Amygdala (tissue), 56 donors: ENCODE results near the gene TBXAS1.
"Not testable (repeated sequence)": the region's sequence is repeated elsewhere in the genome, so short reads cannot be mapped to it uniquely, and the experiment has no call there.

Experiments
- DNase-seq, 56 donors: peaks; one replicate each; lab custom pipeline; 2025; lab: John Stamatoyannopoulos, UW

Gene TBXAS1

GRCh38 chr7:139825666-139826290 lies 3.3 kb upstream of the TBXAS1 start:
- no peak for DNase-seq

- no peak for DNase-seq
Measured at GRCh38 chr7:139827042-139827441, 2.0 kb upstream of the TBXAS1 start.

- DNase-seq = no peak
Measured at GRCh38 chr7:139828446-139828845, 618 bp upstream of the TBXAS1 start.

GRCh38 chr7:139829775-139830117 lies 682 bp downstream of the TBXAS1 start:
- DNase-seq = no peak

GRCh38 chr7:139830292-139830691 lies 1.2 kb downstream of the TBXAS1 start:
- DNase-seq = no peak

- no peak for DNase-seq
Measured at GRCh38 chr7:139830782-139831501, 1.9 kb downstream of the TBXAS1 start.

GRCh38 chr7:139835848-139836247 lies 6.8 kb downstream of the TBXAS1 start:
- not testable (repeated sequence) for DNase-seq

- DNase-seq = not testable (repeated sequence)
Measured at GRCh38 chr7:139837291-139837690, 8.2 kb downstream of the TBXAS1 start.

GRCh38 chr7:139838276-139838675 lies 9.2 kb downstream of the TBXAS1 start:
- DNase-seq = no peak

GRCh38 chr7:139838876-139839275 lies 9.8 kb downstream of the TBXAS1 start:
- DNase-seq = no peak

- DNase-seq = no peak
Measured at GRCh38 chr7:139840776-139841175, 11.7 kb downstream of the TBXAS1 start.

GRCh38 chr7:139842401-139843210 lies 13.5 kb downstream of the TBXAS1 start:
- DNase-seq = no peak

GRCh38 chr7:139843211-139843537 lies 14.1 kb downstream of the TBXAS1 start:
- DNase-seq = not testable (repeated sequence)

GRCh38 chr7:139844779-139845442 lies 15.8 kb downstream of the TBXAS1 start:
- DNase-seq = no peak

GRCh38 chr7:139845443-139845805 lies 16.4 kb downstream of the TBXAS1 start:
- no peak for DNase-seq

- no peak for DNase-seq
Measured at GRCh38 chr7:139846297-139846696, 17.2 kb downstream of the TBXAS1 start.

- DNase-seq = no peak
Measured at GRCh38 chr7:139848274-139848673, 19.2 kb downstream of the TBXAS1 start.

- DNase-seq = no peak
Measured at GRCh38 chr7:139850906-139851305, 21.8 kb downstream of the TBXAS1 start.

- DNase-seq = no peak
Measured at GRCh38 chr7:139851770-139852481, 22.9 kb downstream of the TBXAS1 start.

GRCh38 chr7:139852482-139852845 lies 23.4 kb downstream of the TBXAS1 start:
- DNase-seq = no peak
